K562 (cell line): Measurements from ENCODE around the gene ZCCHC17. TPM values are rescaled to one million over a fixed set of nuclear protein-coding genes. Genes with fewer than 3 reads are reported as not detected.
A peak's percentile ranks its signal among the peaks of the same experiment; 100 is the strongest.

Experiments used
- ATAC-seq: fragments of 200-7000 bp; cut with Tn5 transposase; 3 replicates; pipeline ENCODE4 v1.9.1; 2020; ENCODE audit warnings: moderate library complexity
- BruUV-seq: library from RNA; stranded (reverse); fragments of 400-500 nt; replicated peaks from 2 replicates; lab custom pipeline; 2021; lab: Mats Ljungman, UMichigan
- CTCF ChIA-PET: fragments of 300-600 bp; formaldehyde crosslinking; extraction: SDS; loops from one replicate; lab custom pipeline; 2021; ENCODE audit warnings: low intra/inter-chr PET ratio; lab: Yijun Ruan, JAX
- POLR2A ChIA-PET: fragments of 300-600, 350-650 bp; sonication (Branson Sonifier 250); formaldehyde crosslinking; extraction: SDS; loops from one replicate; lab custom pipeline; 2021; ENCODE audit warnings: antibody characterized with exemption, inconsistent platforms; lab: Yijun Ruan, JAX
- DNase-seq, 4 experiments: peaks; one replicate each; pipeline versions ENCODE4 v3.0.0 to v3.0.0-alpha.2; 2011 to 2018; ENCODE audit warnings: low spot score in 3 of 4, mixed read lengths in 3 of 4; ENCODE audit errors: extremely low read depth in 1 of 4
- FAIRE-seq: peaks from 2 replicates; lab custom pipeline; 2011; peaks lifted over from hg19 to GRCh38; lab: Jason Lieb, UNC
- H2AFZ ChIP-seq: 2 replicates; pipeline ENCODE4 v1.6.0; 2011; ENCODE audit warnings: low read depth, low read length, control low read depth, inconsistent platforms
- H3K27ac ChIP-seq: fragments of 200-600 bp; 3 replicates; pipeline ENCODE4 v1.8.0; 2011; ENCODE audit warnings: low read depth, mild to moderate bottlenecking, control low read depth, inconsistent platforms, low read length, moderate library complexity, mixed read lengths; ENCODE audit errors: extremely low read depth
- H3K27me3 ChIP-seq, 2 experiments: fragments of 300-600 bp in 1 of 2; 2 replicates in 1 of 2; 3 replicates in 1 of 2; pipeline versions ENCODE4 v1.6.0 to v1.8.0; 2011; ENCODE audit warnings: inconsistent platforms in 2 of 2, low read length in 2 of 2, mild to moderate bottlenecking in 1 of 2, mixed read lengths in 1 of 2, moderate library complexity in 1 of 2; ENCODE audit not compliant: control insufficient read depth in 2 of 2, insufficient read depth in 2 of 2
- H3K36me3 ChIP-seq: fragments of 300-600 bp; 3 replicates; pipeline ENCODE4 v1.8.0; 2011; ENCODE audit warnings: mild to moderate bottlenecking, low read length, inconsistent platforms; ENCODE audit not compliant: control insufficient read depth, insufficient read depth
- H3K4me1 ChIP-seq, 2 experiments: fragments of 200-600 bp in 1 of 2; replicated peaks in 1 of 2; 2 replicates in 1 of 2; 3 replicates in 1 of 2; pipeline versions ENCODE4 v1.5.1 to v1.8.0; 2011; ENCODE audit warnings: inconsistent platforms in 2 of 2, low read length in 2 of 2, mild to moderate bottlenecking in 1 of 2, mixed read lengths in 1 of 2, moderate library complexity in 1 of 2; ENCODE audit not compliant: control insufficient read depth in 2 of 2, insufficient read depth in 2 of 2
- H3K4me2 ChIP-seq: 2 replicates; pipeline ENCODE4 v1.6.1; 2011; ENCODE audit warnings: low read length, control low read depth, inconsistent platforms, mixed read lengths; ENCODE audit not compliant: insufficient read depth
- H3K4me3 ChIP-seq: fragments of 200-600 bp; sonication (generic), shearing (Covaris generic); 2 replicates; pipeline ENCODE4 v1.5.1; 2016; ENCODE audit warnings: control low read depth, inconsistent platforms
- H3K79me2 ChIP-seq: fragments of 200-600 bp; 3 replicates; pipeline ENCODE4 v1.8.0; 2011; ENCODE audit warnings: low read length, inconsistent platforms; ENCODE audit not compliant: control insufficient read depth, insufficient read depth
- H3K9ac ChIP-seq, 2 experiments: 2 replicates each; pipeline versions ENCODE4 v1.6.0 to v1.6.1; 2011; ENCODE audit warnings: low read depth in 2 of 2, low read length in 2 of 2, control low read depth in 1 of 2, inconsistent platforms in 1 of 2, mild to moderate bottlenecking in 1 of 2, mixed read lengths in 1 of 2; ENCODE audit not compliant: insufficient read depth in 1 of 2
- H3K9me1 ChIP-seq: one replicate; pipeline ENCODE4 v1.6.0; 2011; ENCODE audit warnings: inconsistent platforms, mild to moderate bottlenecking, low read length, moderate library complexity; ENCODE audit not compliant: control insufficient read depth, insufficient read depth
- H3K9me3 ChIP-seq: replicated peaks from 2 replicates; pipeline ENCODE4 v1.5.1; 2011; ENCODE audit warnings: low read depth, low read length, inconsistent platforms; ENCODE audit not compliant: control insufficient read depth, insufficient read depth
- H4K20me1 ChIP-seq: replicated peaks from 2 replicates; pipeline ENCODE4 v1.6.1; 2011; ENCODE audit warnings: low read length, inconsistent platforms, mixed read lengths; ENCODE audit not compliant: control insufficient read depth, insufficient read depth
- BRCA1 ChIP-seq, 2 experiments: fragments of 450-650 bp in 1 of 2; sonication (generic) in 1 of 2; formaldehyde crosslinking in 1 of 2; IDR thresholded peaks; 2 replicates each; pipeline versions ENCODE4 v1.5.0 to v1.6.1; 2017 to 2020; ENCODE audit warnings: mild to moderate bottlenecking in 1 of 2, missing genetic modification reagents in 1 of 2
- ETV5 ChIP-seq: sonication (generic); formaldehyde crosslinking; IDR thresholded peaks from 2 replicates; pipeline ENCODE4 v1.4.0; 2020; ENCODE audit warnings: low read depth, mild to moderate bottlenecking, missing genetic modification reagents
- HNRNPK ChIP-seq: fragments of 200-400 bp; formaldehyde crosslinking; IDR thresholded peaks from one replicate; pipeline ENCODE4 v1.6.1; 2018; ENCODE audit warnings: mild to moderate bottlenecking, low read depth, low read length; ENCODE audit not compliant: poor library complexity, severe bottlenecking
- POLR3A ChIP-seq: IDR thresholded peaks from 2 replicates; pipeline ENCODE4 v1.6.1; 2011; ENCODE audit warnings: borderline replicate concordance, mild to moderate bottlenecking, moderate library complexity; ENCODE audit not compliant: insufficient read length, insufficient read depth; ENCODE audit errors: extremely low read depth
- RCOR1 ChIP-seq, 2 experiments: IDR thresholded peaks; 2 replicates each; pipeline ENCODE4 v1.6.1; 2012; ENCODE audit warnings: low read depth in 2 of 2, low read length in 2 of 2, borderline replicate concordance in 1 of 2, improper control_type of control experiment in 1 of 2
- ZNF134 ChIP-seq: fragments of 250-450 bp; sonication (Bioruptor Pico); conservative IDR thresholded peaks from 2 replicates; pipeline ENCODE4 v1.4.0; 2020
- ZNF449 ChIP-seq: fragments of 250-450 bp; sonication (Bioruptor Pico); IDR thresholded peaks from 2 replicates; pipeline ENCODE4 v1.8.0; 2022; ENCODE audit warnings: moderate library complexity, mild to moderate bottlenecking, inconsistent platforms
- ZNF780A ChIP-seq: fragments of 250-450 bp; sonication (Bioruptor Pico); IDR thresholded peaks from 2 replicates; pipeline ENCODE4 v1.5.0; 2021; ENCODE audit warnings: mild to moderate bottlenecking
- ZSCAN32 ChIP-seq: fragments of 450-650 bp; formaldehyde crosslinking; IDR thresholded peaks from 2 replicates; pipeline ENCODE4 v1.4.0; 2020; ENCODE audit warnings: mild to moderate bottlenecking, moderate library complexity
- WGBS: fragments of 100-300 bp; shearing (Covaris generic); methylation state at CpG from one replicate; pipeline ENCODE4 v1.1.6; 2016; ENCODE audit warnings: low coverage, mixed read lengths; ENCODE audit not compliant: insufficient coverage; ENCODE audit errors: missing lambda C conversion rate; 5-methylcytosine and 5-hydroxymethylcytosine counted together
- in situ Hi-C: fragments of 300-500 bp; cut with MboI; formaldehyde crosslinking; loops from 4 replicates; pipeline ENCODE4 v1.15.0; 2018; ENCODE audit warnings: inconsistent platforms, mixed read lengths
- intact Hi-C: fragments of 100-400 bp; cut with micrococcal nuclease; formaldehyde crosslinking; loops from 2 replicates; pipeline ENCODE4 v1.14.2; 2022
- polyA plus RNA-seq, 8 experiments: library from polyadenylated mRNA; depleted of rRNA in 4 of 8; stranded (reverse) in 5 of 8; unstranded in 3 of 8; fragments of >200 nt; fragmentation: Nextera tagmentation in 2 of 8; fragmentation: Illumina TruSeq in 1 of 8; extraction: Ambion mirVana in 2 of 8; extraction: Trizol in 1 of 8; gene quantifications; 2 replicates each; pipeline versions ENCODE4 v1.2.1 to v1.2.3, GENCODE V29; 2011 to 2014; ENCODE audit warnings: inconsistent platforms in 1 of 8, missing spikeins in 1 of 8
- total RNA-seq, 7 experiments: library from RNA; depleted of rRNA in 6 of 7; stranded (reverse); fragments of >200 nt in 6 of 7; fragmentation: Illumina TruSeq in 2 of 7; extraction: Trizol in 2 of 7; gene quantifications; 2 replicates each; pipeline versions ENCODE4 v1.2.1 to v1.2.3, GENCODE V29; 2011 to 2021; ENCODE audit warnings: low replicate concordance in 1 of 7

Gene ZCCHC17
- total and polyA plus RNA-seq, 9 of the 15 experiments (the other 6 are each of a cell fraction or from before 2014, with no cell fraction given) = 46.9 to 150 (median 74.7) TPM

- no peak for TF ChIP-seq ZNF449 (CRISPR knock-in tag)
- TF ChIP-seq BRCA1 (IDR thresholded peaks at IDR 0.05) = no peak
- 0 out of 2 replicates have a peak, but pooled peaks have one; percentile 3 for TF ChIP-seq BRCA1 (CRISPR knock-in tag; IDR thresholded peaks at IDR 0.05)
These were observed 27.3 kb downstream of the ZCCHC17 start (continued) for GRCh38 chr1:31324093-31324492.

GRCh38 chr1:31324992-31325391 is 28.2 kb downstream of the ZCCHC17 start:
- Histone ChIP-seq H3K9ac (no peak overlapping the region; a peak in 2 of 4 replicates), H3K4me1 (peaks cover 0 to 10% of the 10 kb centered on the region in 2 experiments; a peak in 2 of 5 replicates), H3K36me3 (peaks cover 13% of the 10 kb centered on the region), H3K9me3 (no peaks in the 10 kb centered on the region), H2AFZ (no peak overlapping the region), H3K9me1 (no peaks in the 10 kb centered on the region), H3K79me2 (no peaks in the 10 kb centered on the region), H3K4me3 (no peak overlapping the region), H3K27ac (no peak overlapping the region), H3K27me3 (no peaks in the 10 kb centered on the region), H4K20me1 (no peaks in the 10 kb centered on the region), H3K4me2 (no peak overlapping the region)
- POLR2A ChIA-PET = interaction anchor here (0.6 to 1.6 kb wide), 4 partner anchors 11 to 501 kb away, joined by 3 read pairs; no protein-coding TSS in a partner anchor
- FAIRE-seq (no peak), DNase-seq (no peak), ATAC-seq (no peak)
- in situ Hi-C loops = no loop called here
- TF ChIP-seq POLR3A (no peak), ETV5 (CRISPR knock-in tag) (no peak), ZNF780A (no peak), ZNF134 (no peak), HNRNPK (no peak), ZSCAN32 (no peak), RCOR1 (IDR thresholded peaks at IDR 0.05; ENCODE audit: borderline replicate concordance in 1 of 2, low read depth in 2 of 2, low read length in 2 of 2) (no peak)
- CTCF ChIA-PET = no interaction called here
- intact Hi-C loops = no loop called here
- BruUV-seq = no TSS peak
- WGBS = 85% methylated on average over 3 of the region's 3 CpGs
